PC-3 (cell line): Measurements from ENCODE around the gene CYB5B. TPM values are rescaled to one million over a fixed set of nuclear protein-coding genes. Genes with fewer than 3 reads are reported as not detected.

ENCODE experiments used
- ATAC-seq: fragments of 200-7000 bp; cut with Tn5 transposase; 2 replicates; pipeline ENCODE4 v1.9.1; 2020; ENCODE audit warnings: mild to moderate bottlenecking, moderate library complexity
- Bru-seq: library from RNA; stranded (reverse); fragments of 400-500 nt; gene quantifications from one replicate; lab custom pipeline; 2021; lab: Mats Ljungman, UMichigan
- BruChase-seq, 2 experiments: library from RNA; stranded (reverse); fragments of 400-500 nt; gene quantifications; one replicate each; lab custom pipeline; 2021; lab: Mats Ljungman, UMichigan
- BruUV-seq: library from RNA; stranded (reverse); fragments of 400-500 nt; replicated peaks from 2 replicates; lab custom pipeline; 2021; lab: Mats Ljungman, UMichigan
- CTCF ChIA-PET: fragments of 300-600 bp; sonication (Branson Sonifier 250); formaldehyde crosslinking; loops from one replicate; lab custom pipeline; 2022; ENCODE audit warnings: antibody characterized with exemption; lab: Charles Lee
- POLR2A ChIA-PET: fragments of 300-600 bp; sonication (Branson Sonifier 250); formaldehyde crosslinking; loops from one replicate; lab custom pipeline; 2022; ENCODE audit warnings: antibody characterized with exemption; ENCODE audit not compliant: unreplicated experiment; lab: Charles Lee
- DNase-seq: peaks from one replicate; pipeline ENCODE4 v3.0.0-alpha.2; 2015
- H2AFZ ChIP-seq: fragments of 300-600 bp; sonication (generic); 2 replicates; pipeline ENCODE4 v1.6.0; 2016; ENCODE audit warnings: antibody characterized with exemption, low read length
- H3F3A ChIP-seq: fragments of 300-600 bp; sonication (generic); one replicate; pipeline ENCODE4 v1.6.0; 2017; ENCODE audit warnings: antibody characterized with exemption, low read length, control low read depth, mild to moderate bottlenecking; ENCODE audit not compliant: unreplicated experiment
- H3K27ac ChIP-seq: fragments of 300-600 bp; sonication (generic); 2 replicates; pipeline ENCODE4 v1.5.1; 2016; ENCODE audit warnings: mild to moderate bottlenecking, low read length
- H3K27me3 ChIP-seq: fragments of 300-600 bp; sonication (generic); 2 replicates; pipeline ENCODE4 v1.6.1; 2016; ENCODE audit warnings: low read length, mixed read lengths
- H3K36me3 ChIP-seq: fragments of 300-600 bp; sonication (generic); 2 replicates; pipeline ENCODE4 v1.6.1; 2016; ENCODE audit warnings: low read depth, mixed run types, low read length, mixed read lengths
- H3K4me1 ChIP-seq: fragments of 300-600 bp; sonication (generic); 2 replicates; pipeline ENCODE4 v1.5.1; 2016; ENCODE audit warnings: low read length; ENCODE audit not compliant: insufficient read depth
- H3K4me2 ChIP-seq: fragments of 300-600 bp; sonication (generic); 2 replicates; pipeline ENCODE4 v1.6.0; 2016; ENCODE audit warnings: low read length
- H3K4me3 ChIP-seq: fragments of 300-600 bp; sonication (generic); 2 replicates; pipeline ENCODE4 v1.5.1; 2016; ENCODE audit warnings: mild to moderate bottlenecking, low read length, mixed read lengths
- H3K79me2 ChIP-seq: fragments of 300-600 bp; sonication (generic); 2 replicates; pipeline ENCODE4 v1.6.1; 2017; ENCODE audit warnings: low read length, mixed read lengths
- H3K9ac ChIP-seq: fragments of 300-600 bp; sonication (generic); 2 replicates; pipeline ENCODE4 v1.6.0; 2016; ENCODE audit warnings: mild to moderate bottlenecking, low read length
- H3K9me2 ChIP-seq: fragments of 300-600 bp; sonication (generic); replicated peaks from 2 replicates; pipeline ENCODE4 v1.6.1; 2016; ENCODE audit warnings: mixed run types, low read length, mixed read lengths
- H3K9me3 ChIP-seq: fragments of 300-600 bp; sonication (generic); 2 replicates; pipeline ENCODE4 v1.6.1; 2016; ENCODE audit warnings: low read length, mixed read lengths
- H4K20me1 ChIP-seq: fragments of 300-600 bp; sonication (generic); 2 replicates; pipeline ENCODE4 v1.6.1; 2016; ENCODE audit warnings: low read length, mixed read lengths
- EZH2 ChIP-seq: fragments of 300-600 bp; sonication (generic); IDR thresholded peaks from one replicate; pipeline ENCODE4 v1.6.1; 2017; ENCODE audit warnings: antibody characterized with exemption, mild to moderate bottlenecking, low read length; ENCODE audit not compliant: unreplicated experiment
- EZH2phosphoT487 ChIP-seq: fragments of 300-600 bp; sonication (generic); IDR thresholded peaks from 2 replicates; pipeline ENCODE4 v1.6.1; 2018; ENCODE audit warnings: mild to moderate bottlenecking, antibody characterized with exemption, low read length, borderline replicate concordance
- intact Hi-C: fragments of 100-400 bp; cut with micrococcal nuclease; formaldehyde crosslinking; loops from 2 replicates; pipeline ENCODE4 v1.9.0; 2023
- long read RNA-seq: library from polyadenylated mRNA; unstranded; transcript quantifications from one replicate; pipeline ENCODE4 v2.0.0, GENCODE V29; 2021; ENCODE audit not compliant: unreplicated experiment
- total RNA-seq: library from RNA; depleted of rRNA; stranded (reverse); fragments of >200 nt; gene quantifications from 2 replicates; pipeline ENCODE4 v1.2.3, GENCODE V29; 2014; rRNA removed
- TF ChIP-seq, protein P1 (sequence below): fragments of 300-600 bp; sonication (generic); conservative IDR thresholded peaks from 2 replicates; pipeline ENCODE4 v1.5.1; 2017; ENCODE audit warnings: antibody characterized with exemption, low read depth, mild to moderate bottlenecking, low read length

The CYB5B gene, protein sequence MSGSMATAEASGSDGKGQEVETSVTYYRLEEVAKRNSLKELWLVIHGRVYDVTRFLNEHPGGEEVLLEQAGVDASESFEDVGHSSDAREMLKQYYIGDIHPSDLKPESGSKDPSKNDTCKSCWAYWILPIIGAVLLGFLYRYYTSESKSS
- 64.5 and 77.1 TPM in 2 replicates for total RNA-seq
- Bru-seq, nascent RNA: percentile 81 among the genes with signal in this experiment
- BruChase-seq, experiment 1, labeled RNA remaining after a 6-hour chase: percentile 83 among the genes with signal in this experiment
- BruChase-seq, experiment 2, labeled RNA remaining after a 2-hour chase: percentile 84 among the genes with signal in this experiment
- long read RNA-seq, full-length matches to known transcripts: 80 of 84 reads
- long read RNA-seq, partial matches to known transcripts: 1 of 84 reads
- long read RNA-seq, other reads (novel, unspliced or antisense): 3 of 84 reads

DNA sequence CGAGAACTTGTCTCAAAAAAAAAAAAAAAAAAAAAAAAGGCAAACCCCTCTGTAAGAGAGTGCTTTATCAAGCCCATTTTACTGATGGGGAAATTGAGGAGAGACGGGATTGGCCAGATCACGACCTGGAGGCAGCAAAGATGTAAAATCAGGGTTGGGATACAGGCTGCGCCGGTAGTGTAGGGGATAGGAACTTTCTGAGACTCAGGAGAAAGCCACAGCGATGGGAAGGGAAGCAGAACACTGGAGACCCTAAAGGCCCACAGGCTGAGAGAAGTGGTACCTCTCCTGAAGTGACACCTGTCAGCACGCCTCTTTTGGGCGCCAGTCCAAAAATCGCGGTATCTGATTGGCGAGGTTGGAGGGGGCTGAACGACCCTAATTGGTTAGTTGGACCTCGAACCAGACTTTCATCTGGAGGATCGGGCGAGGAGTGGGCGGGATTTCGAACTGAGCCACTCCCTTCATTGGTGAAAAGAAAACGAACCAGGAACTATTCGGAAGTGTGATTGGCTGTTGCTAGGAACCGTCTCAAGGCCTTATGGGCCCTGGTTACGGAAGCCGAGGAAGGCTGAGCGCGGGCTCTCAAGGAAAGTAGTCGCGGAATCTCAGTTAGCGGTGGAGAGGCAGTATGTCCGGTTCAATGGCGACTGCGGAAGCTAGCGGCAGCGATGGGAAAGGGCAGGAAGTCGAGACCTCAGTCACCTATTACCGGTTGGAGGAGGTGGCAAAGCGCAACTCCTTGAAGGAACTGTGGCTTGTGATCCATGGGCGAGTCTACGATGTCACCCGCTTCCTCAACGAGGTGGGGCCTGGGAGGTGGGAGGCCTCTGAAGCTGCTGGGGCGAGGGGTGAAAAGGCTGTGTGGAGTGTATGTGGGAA, at the start of gene CYB5B:
Gene CYB5B, plus strand, starts transcription at position 567 of the 882 bp plus-strand sequence. Its CDS starts 65 bp downstream, at position 632.
- H2AFZ ChIP-seq: peak within 1 kb of the TSS; percentile 86
- no peak for TF ChIP-seq EZH2phosphoT487
- TF ChIP-seq, protein P1, sequence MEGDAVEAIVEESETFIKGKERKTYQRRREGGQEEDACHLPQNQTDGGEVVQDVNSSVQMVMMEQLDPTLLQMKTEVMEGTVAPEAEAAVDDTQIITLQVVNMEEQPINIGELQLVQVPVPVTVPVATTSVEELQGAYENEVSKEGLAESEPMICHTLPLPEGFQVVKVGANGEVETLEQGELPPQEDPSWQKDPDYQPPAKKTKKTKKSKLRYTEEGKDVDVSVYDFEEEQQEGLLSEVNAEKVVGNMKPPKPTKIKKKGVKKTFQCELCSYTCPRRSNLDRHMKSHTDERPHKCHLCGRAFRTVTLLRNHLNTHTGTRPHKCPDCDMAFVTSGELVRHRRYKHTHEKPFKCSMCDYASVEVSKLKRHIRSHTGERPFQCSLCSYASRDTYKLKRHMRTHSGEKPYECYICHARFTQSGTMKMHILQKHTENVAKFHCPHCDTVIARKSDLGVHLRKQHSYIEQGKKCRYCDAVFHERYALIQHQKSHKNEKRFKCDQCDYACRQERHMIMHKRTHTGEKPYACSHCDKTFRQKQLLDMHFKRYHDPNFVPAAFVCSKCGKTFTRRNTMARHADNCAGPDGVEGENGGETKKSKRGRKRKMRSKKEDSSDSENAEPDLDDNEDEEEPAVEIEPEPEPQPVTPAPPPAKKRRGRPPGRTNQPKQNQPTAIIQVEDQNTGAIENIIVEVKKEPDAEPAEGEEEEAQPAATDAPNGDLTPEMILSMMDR: no peak
- no peak for TF ChIP-seq EZH2
- intact Hi-C loops: loop anchor here (2.0 kb wide), 1 partner anchor 25 kb away; no protein-coding TSS in a partner anchor
- ChIA-PET CTCF (no interaction called here), POLR2A (no interaction called here)
- H3K4me2 ChIP-seq: peak within 1 kb of the TSS; percentile 91
- H3K79me2 ChIP-seq: peaks cover 45% of the 10 kb centered on the region
- peak; percentile 96 for DNase-seq
- H3K9ac ChIP-seq: peak within 1 kb of the TSS; percentile 93
- H3K27ac ChIP-seq: peak within 1 kb of the TSS; percentile 56
- H3K27me3 ChIP-seq: no peaks in the 10 kb centered on the region
- no peaks in the 10 kb centered on the region for H3K9me2 ChIP-seq
- peaks cover 23% of the 10 kb centered on the region for H3K36me3 ChIP-seq
- TSS peak; percentile 42 for BruUV-seq
- no peaks in the 10 kb centered on the region for H3K9me3 ChIP-seq
- peaks cover 3% of the 10 kb centered on the region; the same call in 1 of the 2 replicates for H3K4me1 ChIP-seq
- no peaks in the 10 kb centered on the region for H4K20me1 ChIP-seq
- H3F3A ChIP-seq: no peaks in the 10 kb centered on the region
- peak within 1 kb of the TSS; percentile 99 for H3K4me3 ChIP-seq
- ATAC-seq: peak; percentile 97

DNA sequence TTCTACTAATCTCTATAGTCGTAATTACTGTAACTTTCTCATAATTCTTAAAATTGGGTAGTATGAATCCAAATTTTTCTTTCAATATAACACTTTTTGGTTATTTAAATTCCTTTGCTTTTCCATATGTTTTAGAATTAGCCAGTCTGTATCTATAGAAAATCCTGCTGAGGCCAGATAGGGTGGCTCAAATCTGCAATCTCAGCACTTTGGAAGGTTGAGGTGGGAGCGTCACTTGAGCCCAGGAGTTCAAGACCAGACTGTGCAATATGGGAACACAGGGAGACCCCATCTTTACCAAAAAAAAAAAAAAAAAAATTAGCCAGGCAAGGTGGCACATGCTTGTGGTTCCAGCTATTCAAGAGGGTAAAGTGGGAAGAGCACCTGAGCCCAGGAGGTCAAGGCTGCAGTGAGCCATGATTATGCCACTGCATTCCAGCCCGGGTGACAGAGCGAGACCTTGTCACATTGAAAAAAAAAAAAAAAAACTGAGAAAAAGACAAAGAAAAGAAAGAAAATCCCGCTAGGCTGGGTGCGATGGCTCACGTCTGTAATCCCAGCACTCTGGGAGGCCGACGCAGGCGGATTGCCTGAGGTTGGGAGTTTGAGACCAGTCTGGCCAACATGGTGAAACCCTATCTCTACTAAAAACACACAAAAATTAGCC, 47.9 kb upstream of the CYB5B start:
- Histone ChIP-seq H3K36me3 (peaks cover 19% of the 10 kb centered on the region), H2AFZ (no peak overlapping the region), H3F3A (no peaks in the 10 kb centered on the region), H3K27ac (no peak overlapping the region), H3K4me3 (no peak overlapping the region), H3K4me2 (no peak overlapping the region), H3K79me2 (peaks cover 6% of the 10 kb centered on the region), H3K27me3 (no peaks in the 10 kb centered on the region), H3K9me3 (no peaks in the 10 kb centered on the region), H3K9ac (no peak overlapping the region), H4K20me1 (no peaks in the 10 kb centered on the region), H3K4me1 (no peaks in the 10 kb centered on the region), H3K9me2 (no peaks in the 10 kb centered on the region)
- TF ChIP-seq, protein P1: no peak
- TF ChIP-seq EZH2 (no peak), EZH2phosphoT487 (no peak)
- intact Hi-C loops: no loop called here
- no peak for ATAC-seq
- ChIA-PET POLR2A (no interaction called here), CTCF (no interaction called here)
- DNase-seq: no peak
- no TSS peak for BruUV-seq
